GM23248 (cell line): Measurements from ENCODE around the gene EVC. TPM values are rescaled to one million over a fixed set of nuclear protein-coding genes. Genes with fewer than 3 reads are reported as not detected.

Source experiments
- DNase-seq: peaks from one replicate; pipeline ENCODE4 v3.0.0-alpha.2; 2015
- H2AFZ ChIP-seq: fragments of 200-600 bp; sonication (generic); 2 replicates; pipeline ENCODE4 v1.6.1; 2016; ENCODE audit warnings: antibody characterized with exemption
- H3F3A ChIP-seq: fragments of 200-600 bp; sonication (generic); 2 replicates; pipeline ENCODE4 v1.6.1; 2016; ENCODE audit warnings: mild to moderate bottlenecking, antibody characterized with exemption, mixed run types; ENCODE audit not compliant: insufficient read depth
- H3K27ac ChIP-seq: fragments of 200-600 bp; sonication (generic); 2 replicates; pipeline ENCODE4 v1.5.1; 2016; ENCODE audit warnings: mild to moderate bottlenecking
- H3K27me3 ChIP-seq: fragments of 200-600 bp; sonication (generic); replicated peaks from 2 replicates; pipeline ENCODE4 v1.6.1; 2016; ENCODE audit warnings: mild to moderate bottlenecking; ENCODE audit not compliant: insufficient read depth
- H3K36me3 ChIP-seq: fragments of 200-600 bp; sonication (generic); 2 replicates; pipeline ENCODE4 v1.6.1; 2016; ENCODE audit warnings: low read depth, mild to moderate bottlenecking
- H3K4me1 ChIP-seq: fragments of 200-600 bp; sonication (generic); 2 replicates; pipeline ENCODE4 v1.6.1; 2016; ENCODE audit warnings: mild to moderate bottlenecking; ENCODE audit not compliant: insufficient read depth
- H3K4me2 ChIP-seq: fragments of 200-600 bp; sonication (generic); one replicate; pipeline ENCODE4 v1.6.1; 2016; ENCODE audit warnings: mild to moderate bottlenecking; ENCODE audit not compliant: unreplicated experiment
- H3K4me3 ChIP-seq: fragments of 200-600 bp; sonication (generic); 2 replicates; pipeline ENCODE4 v1.5.1; 2016; ENCODE audit warnings: mild to moderate bottlenecking
- H3K79me2 ChIP-seq: fragments of 200-600 bp; sonication (generic); 2 replicates; pipeline ENCODE4 v1.6.1; 2016; ENCODE audit warnings: mild to moderate bottlenecking; ENCODE audit not compliant: insufficient read depth
- H3K9ac ChIP-seq: fragments of 200-600 bp; sonication (generic); 2 replicates; pipeline ENCODE4 v1.6.1; 2016; ENCODE audit warnings: mild to moderate bottlenecking
- H3K9me2 ChIP-seq: fragments of 200-600 bp; sonication (generic); 2 replicates; pipeline ENCODE4 v1.6.1; 2016; ENCODE audit warnings: mixed run types, mild to moderate bottlenecking, moderate library complexity; ENCODE audit not compliant: insufficient read depth
- H3K9me3 ChIP-seq: fragments of 200-600 bp; sonication (generic); one replicate; pipeline ENCODE4 v1.6.1; 2017; ENCODE audit warnings: low read depth
- H4K20me1 ChIP-seq: fragments of 200-600 bp; sonication (generic); 2 replicates; pipeline ENCODE4 v1.6.0; 2016; ENCODE audit not compliant: insufficient read depth
- EZH2 ChIP-seq: fragments of 200-600 bp; sonication (generic); IDR thresholded peaks from 2 replicates; pipeline ENCODE4 v1.6.1; 2018; ENCODE audit warnings: antibody characterized with exemption, mild to moderate bottlenecking; ENCODE audit not compliant: insufficient read depth, poor library complexity, severe bottlenecking
- EZH2phosphoT487 ChIP-seq: fragments of 200-600 bp; sonication (generic); IDR thresholded peaks from 2 replicates; pipeline ENCODE4 v1.6.1; 2018; ENCODE audit warnings: antibody characterized with exemption, moderate library complexity, mild to moderate bottlenecking, low read depth; ENCODE audit not compliant: insufficient read depth
- WGBS, 2 experiments: methylation state at CpG; one replicate each; pipeline ENCODE4 v1.1.6; 2015 to 2017; ENCODE audit warnings: low lambda C conversion rate in 2 of 2, low coverage in 1 of 2; ENCODE audit errors: missing lambda C conversion rate in 2 of 2; 5-methylcytosine and 5-hydroxymethylcytosine counted together
- in situ Hi-C: fragments of 300-500 bp; cut with MboI; formaldehyde crosslinking; loops from 2 replicates; pipeline ENCODE4 v1.15.0; 2020
- polyA plus RNA-seq: library from polyadenylated mRNA; unstranded; fragments of >200 nt; fragmentation: Nextera tagmentation; extraction: Ambion mirVana; gene quantifications from 2 replicates; pipeline ENCODE4 v1.2.1, GENCODE V29; 2016
- total RNA-seq: library from RNA; depleted of rRNA; stranded (reverse); fragments of >200 nt; shearing (Covaris generic); gene quantifications from 2 replicates; pipeline ENCODE4 v1.2.3, GENCODE V29; 2014; rRNA removed

EVC gene
- total and polyA plus RNA-seq, 2 experiments from 2014 or later = 4.0 to 56.2 TPM

DNA sequence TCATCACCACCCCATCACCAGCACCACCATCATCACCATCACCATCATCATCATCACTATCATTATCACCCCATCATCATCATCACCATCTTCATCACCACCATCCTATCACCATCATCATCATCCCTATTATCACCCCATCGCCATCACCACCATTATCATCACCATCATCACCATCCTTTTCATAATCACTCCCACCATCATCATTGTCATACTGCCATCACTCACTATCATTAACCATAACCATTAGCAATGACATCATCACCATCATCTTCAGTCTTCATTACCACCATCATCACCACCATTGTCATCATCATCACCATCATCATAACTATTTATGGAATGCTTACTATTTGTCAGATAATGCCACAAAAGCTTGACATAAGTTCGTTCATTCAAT, 146.2 kb downstream of the EVC start:
- no peaks in the 10 kb centered on the region for H3K4me1 ChIP-seq
- H3K27me3 ChIP-seq = peaks cover 13% of the 10 kb centered on the region; the same call in 1 of the 2 replicates
- no peak overlapping the region for H2AFZ ChIP-seq
- no peak overlapping the region for H3K27ac ChIP-seq
- H3K9ac ChIP-seq = no peak overlapping the region
- H3K4me3 ChIP-seq = no peak overlapping the region
- H3K9me3 ChIP-seq = no peaks in the 10 kb centered on the region
- no peak for TF ChIP-seq EZH2
- no peak for TF ChIP-seq EZH2phosphoT487
- H3K36me3 ChIP-seq = no peaks in the 10 kb centered on the region
- in situ Hi-C loops = no loop called here
- H3K4me2 ChIP-seq = no peak overlapping the region
- 20 to 31% methylated on average over 2 of the region's 2 CpGs for WGBS, 2 experiments
- no peak for DNase-seq
- no peaks in the 10 kb centered on the region for H3F3A ChIP-seq
- H3K79me2 ChIP-seq = no peaks in the 10 kb centered on the region
- no peaks in the 10 kb centered on the region for H3K9me2 ChIP-seq
- H4K20me1 ChIP-seq = no peaks in the 10 kb centered on the region

DNA sequence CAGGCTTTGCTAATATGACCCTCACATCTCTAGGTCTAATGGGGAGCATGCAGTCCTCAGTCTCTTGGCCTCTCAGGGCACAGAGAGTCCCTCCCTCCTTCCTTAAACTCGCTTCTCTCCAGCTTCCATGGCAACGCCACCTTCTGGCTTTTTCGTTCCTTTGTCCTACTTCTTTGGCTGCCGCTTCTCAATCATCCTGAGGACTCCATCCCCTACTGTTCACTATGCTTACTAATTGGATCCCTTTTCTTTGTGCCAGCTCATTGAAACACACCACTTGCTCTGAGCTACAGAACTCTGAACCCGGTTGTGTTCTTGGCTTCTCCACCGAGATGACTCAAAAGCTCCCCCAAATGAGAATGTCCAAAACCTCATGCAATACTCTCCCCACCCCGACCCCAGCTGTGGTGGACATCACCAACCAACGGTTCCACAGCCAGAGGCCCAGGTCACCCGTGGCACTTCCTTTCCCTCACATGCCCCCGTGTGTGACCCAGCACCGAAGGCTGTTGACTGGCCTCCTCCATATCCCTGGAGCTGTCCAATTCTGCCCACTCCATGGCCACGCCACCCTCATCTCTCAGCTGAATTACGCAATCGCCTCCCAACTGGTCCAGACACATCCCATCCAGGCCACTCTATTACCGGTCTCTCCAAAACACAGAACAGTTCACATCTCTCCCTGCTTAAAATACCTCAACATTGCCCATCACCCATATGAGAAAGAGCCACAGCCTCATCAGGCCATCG, 147.2 kb downstream of the EVC start:
- no peak overlapping the region for H3K4me3 ChIP-seq
- in situ Hi-C loops = no loop called here
- H3K9ac ChIP-seq = no peak overlapping the region
- H3K4me2 ChIP-seq = no peak overlapping the region
- no peak overlapping the region for H3K27ac ChIP-seq
- no peaks in the 10 kb centered on the region for H3F3A ChIP-seq
- no peak overlapping the region for H2AFZ ChIP-seq
- H3K9me2 ChIP-seq = no peaks in the 10 kb centered on the region
- 0 out of 2 replicates have a peak, but pooled peaks cover 5% of the 10 kb centered on the region for H3K27me3 ChIP-seq
- no peak for DNase-seq
- TF ChIP-seq EZH2phosphoT487 (no peak), EZH2 (no peak)
- 0 out of 2 replicates have a peak, but pooled peaks cover under 1% of the 10 kb centered on the region for H3K4me1 ChIP-seq
- no peaks in the 10 kb centered on the region for H3K9me3 ChIP-seq
- H3K79me2 ChIP-seq = no peaks in the 10 kb centered on the region
- no peaks in the 10 kb centered on the region for H4K20me1 ChIP-seq
- 59 to 63% methylated on average over 16 of the region's 16 CpGs for WGBS, 2 experiments
- no peaks in the 10 kb centered on the region for H3K36me3 ChIP-seq

DNA sequence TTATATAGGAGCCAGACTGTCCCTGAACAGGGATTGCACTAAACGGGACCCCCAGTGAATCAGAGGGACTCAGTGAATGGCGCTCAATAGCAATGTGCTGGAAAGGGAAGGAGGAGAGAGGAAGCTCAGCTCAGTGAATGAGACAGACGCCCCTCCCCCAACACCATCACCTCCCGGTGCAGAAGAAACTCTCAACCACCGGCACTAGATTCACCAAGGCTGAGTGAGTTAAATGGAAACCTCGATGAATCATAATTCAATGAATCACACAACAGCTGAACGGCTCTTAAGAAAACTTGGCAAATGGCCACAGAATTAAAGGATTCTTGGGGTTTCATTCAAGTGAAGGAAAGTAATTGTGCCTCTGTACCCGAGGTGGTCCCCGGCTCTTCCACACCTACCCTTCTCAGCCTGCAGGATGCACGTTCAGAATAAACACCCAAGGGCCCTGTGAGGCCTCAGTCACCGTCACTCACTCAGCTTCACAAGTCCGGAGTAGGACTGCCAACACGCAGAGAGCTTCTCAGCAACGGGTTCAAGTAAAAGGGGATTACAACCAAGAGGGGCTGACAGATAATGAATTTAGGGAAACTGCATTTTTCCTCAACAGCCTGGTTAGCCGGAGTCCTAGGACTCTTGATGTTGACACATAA, 152.6 kb downstream of the EVC start:
- Histone ChIP-seq H3K9me2 (no peaks in the 10 kb centered on the region), H3K79me2 (no peaks in the 10 kb centered on the region), H3F3A (no peaks in the 10 kb centered on the region), H4K20me1 (no peaks in the 10 kb centered on the region), H3K9me3 (no peaks in the 10 kb centered on the region), H3K4me3 (no peak overlapping the region), H3K27ac (no peak overlapping the region), H3K36me3 (no peaks in the 10 kb centered on the region), H3K4me2 (no peak overlapping the region), H3K27me3 (0 out of 2 replicates have a peak, but pooled peaks cover 5% of the 10 kb centered on the region), H2AFZ (no peak overlapping the region), H3K4me1 (0 out of 2 replicates have a peak, but pooled peaks cover 6% of the 10 kb centered on the region), H3K9ac (no peak overlapping the region)
- no peak for TF ChIP-seq EZH2
- no peak for TF ChIP-seq EZH2phosphoT487
- in situ Hi-C loops = no loop called here
- DNase-seq = peak; percentile 93
- WGBS, 2 experiments = 42 to 44% methylated on average over 15 of the region's 15 CpGs

Other genes starting within 250 kb of the EVC start
- 8.0 and 8.1 TPM in 2 replicates for gene EVC2, start 2.6 kb upstream of the EVC start, total RNA-seq
- 4.3 and 4.6 TPM in 2 replicates for gene EVC2, start 2.6 kb upstream of the EVC start, polyA plus RNA-seq
- not detected in 2 replicates for gene CRMP1, start 181.9 kb downstream of the EVC start, total RNA-seq
- 1.3 and 1.6 TPM in 2 replicates for gene CRMP1, start 181.9 kb downstream of the EVC start, polyA plus RNA-seq